GM12864 (cell line): Measurements from ENCODE around the gene OLAH.

Experiments
- DNase-seq: peaks from one replicate; pipeline ENCODE4 v3.0.0-alpha.2; 2011; ENCODE audit warnings: low read depth
- H3K4me3 ChIP-seq: 2 replicates; pipeline ENCODE4 v1.5.1; 2011; ENCODE audit warnings: mild to moderate bottlenecking, low read depth, low read length, control low read depth
- CTCF ChIP-seq: IDR thresholded peaks from 2 replicates; pipeline ENCODE4 v1.5.1; 2011; ENCODE audit warnings: low read depth, mild to moderate bottlenecking, moderate library complexity, low read length, control low read depth, inconsistent platforms; ENCODE audit errors: missing control alignments

Gene OLAH

DNA sequence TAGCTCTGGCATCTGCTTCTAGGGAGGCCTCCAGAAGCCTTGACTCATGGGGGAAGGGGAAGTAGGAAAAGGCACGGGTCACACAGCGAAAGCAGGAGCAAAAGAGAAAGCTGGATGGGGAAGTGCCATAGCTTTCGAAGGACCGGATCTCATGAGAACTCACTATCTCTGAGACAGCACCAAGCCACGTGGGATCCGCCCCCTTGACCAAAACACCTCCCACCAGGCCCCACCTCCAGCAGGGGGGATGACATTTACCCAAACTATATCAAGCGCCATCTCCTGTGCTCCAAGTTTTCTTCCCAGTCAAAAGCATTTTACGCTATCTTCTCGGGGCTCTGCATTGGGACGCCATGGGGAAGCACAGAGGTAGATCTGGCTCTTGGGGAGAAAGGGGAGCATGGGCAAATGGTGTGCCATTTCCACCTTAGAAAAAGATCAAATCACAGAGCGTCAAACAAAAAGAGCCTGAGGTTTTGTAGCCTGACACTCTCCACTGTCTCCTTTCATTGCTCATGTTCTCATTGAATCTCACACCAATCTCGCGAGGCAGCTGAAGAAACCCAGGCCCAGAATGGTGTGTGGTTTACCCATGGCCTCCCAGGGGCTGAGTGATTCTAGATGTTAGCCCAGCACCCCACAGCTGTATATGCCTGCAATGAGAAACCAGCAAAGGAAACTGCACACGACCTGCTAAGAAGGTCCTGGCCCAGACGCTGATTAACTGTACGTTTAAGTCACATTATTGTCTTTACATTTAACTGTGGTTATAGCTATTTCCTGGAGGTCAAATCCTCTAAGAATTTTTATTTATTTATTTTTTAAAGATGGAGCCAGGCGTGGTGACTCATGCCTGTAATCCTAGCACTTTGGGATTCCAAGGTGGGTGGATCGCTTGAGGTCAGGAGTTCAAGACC, 8.1 kb upstream of the OLAH start:
- no peak for DNase-seq
- no peak overlapping the region for H3K4me3 ChIP-seq
- TF ChIP-seq CTCF, result no peak

DNA sequence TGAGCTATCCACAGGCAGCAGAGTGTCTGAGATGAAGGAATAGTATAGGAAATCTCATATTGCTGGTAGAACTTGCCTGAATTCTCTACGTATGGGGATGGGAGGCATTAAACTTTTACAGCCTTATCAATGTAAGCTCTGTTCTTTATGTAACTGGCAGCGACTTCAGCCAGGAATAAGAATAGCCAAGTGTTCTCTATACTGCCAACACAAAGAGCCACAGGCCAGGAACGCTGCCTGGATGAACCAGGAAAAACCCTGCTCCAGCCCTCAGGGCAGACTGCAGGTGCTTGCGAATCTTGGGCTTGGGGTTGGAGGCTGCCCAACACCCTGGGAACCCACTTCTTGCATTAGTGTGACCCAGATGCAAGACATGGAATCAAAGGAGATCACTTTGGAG, 6.1 kb upstream of the OLAH start:
- DNase-seq, result no peak
- no peak for TF ChIP-seq CTCF
- H3K4me3 ChIP-seq, result no peak overlapping the region

GRCh38 chr10:15038416-15038815, 5.3 kb upstream of the OLAH start:
- no peak for TF ChIP-seq CTCF
- H3K4me3 ChIP-seq, result no peak overlapping the region
- DNase-seq, result no peak

DNA sequence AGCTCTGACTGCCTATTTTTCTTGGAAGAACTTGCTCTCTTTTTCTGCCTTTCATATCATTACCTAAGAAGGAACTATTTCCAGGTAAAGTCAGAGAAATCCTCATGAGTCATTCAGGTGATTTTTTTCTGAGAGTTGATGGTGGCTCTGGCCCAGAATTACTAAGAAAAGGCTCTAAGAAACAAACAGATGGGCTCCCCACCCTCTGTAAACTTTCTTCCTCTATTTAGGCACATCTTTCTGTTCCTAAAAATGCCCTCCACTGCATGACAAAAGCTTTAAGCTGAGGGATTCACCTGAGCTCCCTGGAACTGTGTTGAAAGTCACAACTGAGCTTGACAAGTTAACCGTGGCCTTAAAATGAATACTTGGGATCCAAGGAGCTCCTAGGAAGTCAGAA, 1.6 kb downstream of the OLAH start:
- no peak for TF ChIP-seq CTCF
- peak; percentile 16 for DNase-seq
- no peak overlapping the region for H3K4me3 ChIP-seq

DNA sequence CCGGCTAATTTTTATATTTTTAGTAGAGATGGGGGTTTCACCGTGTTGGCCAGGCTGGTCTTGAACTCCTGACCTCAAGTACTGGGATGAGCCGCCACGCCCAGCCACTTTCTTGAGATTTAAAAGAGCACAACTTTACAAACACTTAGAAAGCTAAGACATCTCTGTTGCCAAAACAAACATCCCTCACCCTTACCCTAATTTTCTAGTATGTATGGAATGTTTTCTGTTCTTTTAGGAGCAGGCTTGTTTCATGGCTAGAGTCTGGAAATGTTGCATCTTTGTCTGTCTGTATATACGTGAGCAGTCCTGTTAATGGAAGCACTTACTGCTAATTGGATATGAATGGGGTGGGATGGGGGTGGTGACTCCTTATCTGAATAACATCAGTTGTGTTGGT, 2.9 kb downstream of the OLAH start:
- no peak overlapping the region for H3K4me3 ChIP-seq
- TF ChIP-seq CTCF, result no peak
- no peak for DNase-seq

GRCh38 chr10:15049533-15049932, 5.8 kb downstream of the OLAH start:
- no peak for TF ChIP-seq CTCF
- DNase-seq, result no peak
- no peak overlapping the region for H3K4me3 ChIP-seq

DNA sequence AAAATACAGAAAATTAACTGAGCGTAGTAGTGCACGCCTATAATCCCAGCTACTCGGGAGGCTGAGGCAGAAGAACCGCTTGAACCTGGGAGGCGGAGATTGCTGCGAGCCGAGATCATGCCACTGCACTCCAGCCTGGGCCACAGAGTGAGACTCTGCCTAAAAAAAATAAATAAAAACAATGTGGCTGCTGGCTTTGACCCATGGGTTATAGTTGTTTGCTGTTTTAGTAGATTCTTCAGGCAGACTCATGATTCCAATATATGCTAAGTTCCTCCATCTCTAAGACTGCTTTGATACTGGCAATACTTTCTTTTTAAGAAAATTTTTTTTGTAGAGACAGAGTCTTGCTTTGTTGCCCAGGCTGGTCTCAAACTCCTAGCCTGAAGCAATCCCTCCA, 8.4 kb downstream of the OLAH start:
- DNase-seq, result no peak
- TF ChIP-seq CTCF, result no peak
- H3K4me3 ChIP-seq, result no peak overlapping the region
